ENCODE measurements around the gene RYR3.
"Not testable (repeated sequence)": the region's sequence is repeated elsewhere in the genome, so short reads cannot be mapped to it uniquely, and the experiment has no call there.

The RYR3 gene

DNA sequence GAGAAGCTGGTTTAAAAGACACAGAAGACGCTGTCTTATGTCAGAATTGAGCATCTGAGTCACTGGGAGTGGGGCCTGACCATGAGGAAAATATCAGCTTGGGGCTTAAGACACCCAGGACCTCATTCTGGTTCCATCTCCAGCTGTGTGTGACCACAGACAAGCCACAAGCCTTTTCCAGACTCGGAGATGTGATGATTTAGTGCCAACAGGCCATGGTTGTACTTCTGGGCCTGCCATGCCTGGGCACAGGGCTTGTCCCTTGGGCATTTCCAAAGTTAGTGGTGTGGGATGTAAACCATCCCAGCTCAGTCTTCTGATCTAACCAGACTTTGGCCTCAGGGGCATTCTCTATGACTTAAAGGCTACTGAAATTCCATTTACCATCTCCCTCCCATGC lies 269.8 kb downstream of the RYR3 start:
- TF ChIP-seq, protein P1, sequence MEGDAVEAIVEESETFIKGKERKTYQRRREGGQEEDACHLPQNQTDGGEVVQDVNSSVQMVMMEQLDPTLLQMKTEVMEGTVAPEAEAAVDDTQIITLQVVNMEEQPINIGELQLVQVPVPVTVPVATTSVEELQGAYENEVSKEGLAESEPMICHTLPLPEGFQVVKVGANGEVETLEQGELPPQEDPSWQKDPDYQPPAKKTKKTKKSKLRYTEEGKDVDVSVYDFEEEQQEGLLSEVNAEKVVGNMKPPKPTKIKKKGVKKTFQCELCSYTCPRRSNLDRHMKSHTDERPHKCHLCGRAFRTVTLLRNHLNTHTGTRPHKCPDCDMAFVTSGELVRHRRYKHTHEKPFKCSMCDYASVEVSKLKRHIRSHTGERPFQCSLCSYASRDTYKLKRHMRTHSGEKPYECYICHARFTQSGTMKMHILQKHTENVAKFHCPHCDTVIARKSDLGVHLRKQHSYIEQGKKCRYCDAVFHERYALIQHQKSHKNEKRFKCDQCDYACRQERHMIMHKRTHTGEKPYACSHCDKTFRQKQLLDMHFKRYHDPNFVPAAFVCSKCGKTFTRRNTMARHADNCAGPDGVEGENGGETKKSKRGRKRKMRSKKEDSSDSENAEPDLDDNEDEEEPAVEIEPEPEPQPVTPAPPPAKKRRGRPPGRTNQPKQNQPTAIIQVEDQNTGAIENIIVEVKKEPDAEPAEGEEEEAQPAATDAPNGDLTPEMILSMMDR (IDR thresholded peaks at IDR 0.05; ENCODE audit: borderline replicate concordance, insufficient read depth, low read depth, low read length), result no peak
- H3K4me3 ChIP-seq (ENCODE audit: low read depth, low read length), result no peak overlapping the region

DNA sequence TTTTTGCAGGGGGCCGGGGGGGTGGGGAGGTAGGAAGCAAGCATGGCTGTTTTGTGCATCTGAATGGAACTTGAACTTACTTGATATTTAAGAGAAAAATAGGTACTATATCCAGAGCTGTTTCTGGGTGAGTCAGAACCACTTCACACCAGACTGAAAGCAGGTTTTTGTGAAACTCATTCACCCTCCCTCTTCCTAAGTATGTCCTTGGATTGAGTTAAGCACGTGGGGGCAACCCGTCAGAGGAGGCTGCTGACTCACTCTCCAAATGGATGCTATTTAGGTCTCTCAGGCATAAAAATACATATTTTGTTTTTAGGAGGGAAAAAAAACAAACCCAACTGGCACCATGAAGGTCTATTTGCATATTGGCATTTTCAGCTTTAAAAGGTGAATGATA lies 270.3 kb downstream of the RYR3 start:
- no peak overlapping the region for H3K4me3 ChIP-seq (ENCODE audit: low read depth, low read length)
- TF ChIP-seq, protein P1 (IDR thresholded peaks at IDR 0.05; ENCODE audit: borderline replicate concordance, insufficient read depth, low read depth, low read length), result no peak

DNA sequence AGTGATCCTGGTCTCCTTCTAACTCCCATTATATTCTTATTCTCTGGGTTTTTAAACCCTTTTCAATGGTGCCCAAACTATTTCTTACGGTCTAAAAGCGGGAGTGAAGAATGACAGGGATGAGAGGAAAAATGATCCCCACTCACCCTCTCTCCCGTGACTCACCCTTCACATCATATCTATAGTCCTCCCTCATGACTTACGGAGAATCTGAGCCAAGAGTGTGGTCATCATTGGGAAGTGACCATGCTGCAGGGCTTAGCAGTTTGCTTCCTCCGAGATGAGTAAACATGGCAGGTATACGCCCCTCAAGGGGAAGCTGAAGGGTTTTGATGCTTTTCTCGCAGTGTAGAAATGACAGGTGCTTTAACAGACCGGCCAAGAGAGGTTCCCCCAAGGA lies 274.0 kb downstream of the RYR3 start:
- H3K4me3 ChIP-seq (ENCODE audit: low read depth, low read length), result no peak overlapping the region
- TF ChIP-seq, protein P1 (IDR thresholded peaks at IDR 0.05; ENCODE audit: borderline replicate concordance, insufficient read depth, low read depth, low read length), result no peak

DNA sequence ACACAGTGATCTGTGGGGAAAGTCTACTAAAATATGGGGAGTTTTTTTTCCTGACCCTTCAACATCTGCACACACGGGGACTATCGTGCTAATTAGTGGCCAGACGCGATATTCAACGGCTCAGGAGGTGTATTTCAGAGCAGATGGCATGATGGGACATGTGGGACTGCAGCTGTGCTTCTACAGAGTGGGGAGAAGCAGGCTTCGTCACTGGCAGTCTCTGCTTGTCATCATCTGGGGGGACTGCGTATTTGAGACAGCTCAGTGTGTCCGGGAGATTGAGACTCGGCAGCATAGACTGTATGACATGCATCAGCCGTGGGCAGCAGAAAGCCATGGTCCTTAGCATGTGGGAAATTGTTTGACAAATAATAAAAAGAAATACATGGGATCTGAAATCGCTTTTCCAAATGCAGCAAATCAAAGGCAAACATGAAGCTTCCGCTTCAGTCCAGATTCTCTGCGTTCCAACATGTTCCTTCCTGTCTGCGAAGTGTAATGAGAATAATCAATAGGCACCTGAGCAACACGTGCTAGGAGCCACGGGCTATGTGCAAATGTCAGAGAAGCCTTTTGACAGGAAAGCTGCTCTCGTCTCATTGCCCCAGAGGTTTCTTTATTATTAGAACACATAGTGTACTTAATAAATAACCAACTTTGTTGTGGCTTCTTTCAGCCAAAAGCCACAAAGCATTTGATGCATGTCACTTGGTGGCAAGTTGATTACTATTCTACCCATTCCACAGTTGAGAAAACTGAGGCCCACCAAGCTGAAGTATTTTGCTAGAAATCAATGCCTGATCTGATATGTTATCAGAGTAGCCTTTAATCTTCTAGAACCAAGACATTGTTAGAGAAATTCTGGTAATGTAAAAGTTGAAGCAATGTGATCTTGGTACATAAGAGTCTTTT lies 276.3 kb downstream of the RYR3 start:
- TF ChIP-seq, protein P1 (IDR thresholded peaks at IDR 0.05; ENCODE audit: borderline replicate concordance, insufficient read depth, low read depth, low read length), result no peak
- no peak overlapping the region for H3K4me3 ChIP-seq (ENCODE audit: low read depth, low read length)

DNA sequence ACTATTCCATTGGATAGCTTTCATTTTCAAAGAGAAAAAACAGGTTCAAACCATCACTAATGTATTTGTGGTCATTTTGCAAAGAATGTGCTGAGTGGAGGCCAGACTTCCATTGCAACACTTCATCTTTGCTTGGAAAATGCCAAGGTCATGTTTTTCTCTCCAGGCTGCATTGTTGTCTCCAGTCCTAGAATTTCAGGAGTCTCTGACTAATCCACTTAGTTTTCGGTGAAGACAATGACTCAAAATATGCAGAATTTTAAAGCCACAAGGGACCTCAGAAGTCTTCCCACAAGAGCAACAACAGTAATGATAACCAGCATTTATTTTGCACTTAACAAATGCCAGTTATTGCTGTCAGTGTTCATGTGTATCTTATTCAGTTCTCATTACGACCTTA lies 277.0 kb downstream of the RYR3 start:
- H3K4me3 ChIP-seq (ENCODE audit: low read depth, low read length), result no peak overlapping the region
- TF ChIP-seq, protein P1 (IDR thresholded peaks at IDR 0.05; ENCODE audit: borderline replicate concordance, insufficient read depth, low read depth, low read length), result no peak

DNA sequence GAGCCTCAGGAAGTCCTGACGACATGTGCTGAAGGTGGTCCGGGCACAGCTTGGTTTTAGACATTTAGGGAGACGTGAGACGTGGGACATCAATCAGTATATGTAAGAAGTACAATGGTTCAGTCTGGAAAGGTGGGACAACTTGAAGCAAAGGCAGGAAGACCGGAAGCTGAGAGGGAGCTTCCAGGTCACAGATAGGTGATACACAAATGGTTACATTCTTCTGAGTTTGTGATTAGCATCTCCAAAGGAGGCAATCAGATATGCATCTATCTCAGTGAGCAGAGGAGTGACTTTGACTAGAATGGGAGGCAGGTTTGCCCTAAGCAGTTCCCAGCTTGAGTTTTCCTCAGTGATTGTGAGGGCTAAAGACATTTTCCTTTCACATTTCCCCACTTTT lies 282.1 kb downstream of the RYR3 start:
- H3K4me3 ChIP-seq (ENCODE audit: low read depth, low read length), result no peak overlapping the region
- TF ChIP-seq, protein P1 (IDR thresholded peaks at IDR 0.05; ENCODE audit: borderline replicate concordance, insufficient read depth, low read depth, low read length), result no peak

DNA sequence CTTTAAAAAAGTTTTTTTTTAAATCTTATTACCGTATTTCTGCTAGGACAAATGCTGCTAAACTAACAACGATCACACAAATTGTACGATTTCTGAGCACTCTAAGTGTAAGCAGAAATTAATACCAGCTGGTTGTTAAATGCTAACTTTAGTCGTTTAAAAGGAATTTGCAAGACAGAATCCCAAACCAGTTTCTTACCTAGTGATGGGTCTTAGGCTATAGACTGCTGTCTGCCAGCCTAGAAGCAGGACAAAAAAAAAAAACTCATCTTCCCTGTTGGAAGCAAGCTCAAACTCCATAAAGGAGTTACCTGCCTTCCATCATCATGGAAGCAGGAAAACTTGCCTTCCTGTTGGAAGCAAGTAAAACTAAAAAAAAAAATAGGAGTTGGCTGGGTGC lies 287.6 kb downstream of the RYR3 start:
- not testable (repeated sequence) for H3K4me3 ChIP-seq (ENCODE audit: low read depth, low read length)
